Measurements from ENCODE around the gene GZMH. TPM values are rescaled to one million over a fixed set of nuclear protein-coding genes. Genes with fewer than 3 reads are reported as not detected.

GZMH gene
- total RNA-seq, 6 donors from 2014 or later, result 1.7 to 5.9 (median 4.5) TPM

DNA sequence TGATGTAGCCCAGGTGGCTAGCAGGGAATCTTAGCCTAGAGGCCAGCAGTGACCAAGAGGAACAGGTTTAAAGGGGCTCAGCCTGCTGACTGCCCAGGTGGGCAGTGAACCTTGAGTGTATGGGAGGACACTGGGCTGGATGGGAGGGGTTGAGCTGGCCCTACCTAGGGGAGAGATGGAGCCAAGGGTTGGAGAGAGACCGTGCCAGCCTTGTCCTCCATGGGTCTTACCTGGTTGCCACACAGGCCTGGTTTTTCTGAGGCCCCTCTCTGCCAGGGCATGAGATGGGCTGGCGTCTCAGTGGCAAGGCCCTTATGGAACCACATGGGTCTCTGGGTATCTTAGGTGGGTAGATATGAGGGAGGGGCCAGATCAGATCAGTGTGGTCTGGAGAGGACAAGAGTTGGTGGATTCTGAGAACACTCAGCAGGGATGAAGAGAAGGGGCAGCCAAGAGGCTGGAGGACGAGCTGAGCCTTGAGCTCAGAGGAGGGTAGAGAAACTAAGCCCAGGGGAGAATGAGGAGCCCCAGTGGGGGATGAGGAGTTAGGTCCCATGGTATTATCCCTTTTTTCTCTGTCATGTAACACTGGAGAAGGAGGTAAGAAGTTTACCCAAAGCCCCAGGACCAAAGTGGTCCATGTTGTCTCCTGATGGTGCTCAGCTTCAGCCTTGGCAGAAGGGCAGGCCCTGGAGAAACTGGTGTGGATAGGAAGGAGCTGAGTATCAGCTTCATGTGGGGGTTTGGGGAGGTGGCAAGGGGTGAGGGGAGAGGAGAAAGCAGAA, 20.8 kb upstream of the GZMH start:
- peaks cover 0 to 11% (median 2%) of the 10 kb centered on the region in 4 donors for H3K4me1 ChIP-seq
- WGBS, 2 donors, result 68 to 81% methylated on average over 3 of the region's 3 CpGs
- ATAC-seq (ENCODE audit: low FRiP score in 2 of 2) (no peak), DNase-seq (no peak)
- TF ChIP-seq POLR2AphosphoS5 (IDR thresholded peaks at IDR 0.05) (no peak), EP300 (IDR thresholded peaks at IDR 0.05) (no peak), POLR2A (IDR thresholded peaks at IDR 0.05) (no peak)
- TF ChIP-seq, protein P1, sequence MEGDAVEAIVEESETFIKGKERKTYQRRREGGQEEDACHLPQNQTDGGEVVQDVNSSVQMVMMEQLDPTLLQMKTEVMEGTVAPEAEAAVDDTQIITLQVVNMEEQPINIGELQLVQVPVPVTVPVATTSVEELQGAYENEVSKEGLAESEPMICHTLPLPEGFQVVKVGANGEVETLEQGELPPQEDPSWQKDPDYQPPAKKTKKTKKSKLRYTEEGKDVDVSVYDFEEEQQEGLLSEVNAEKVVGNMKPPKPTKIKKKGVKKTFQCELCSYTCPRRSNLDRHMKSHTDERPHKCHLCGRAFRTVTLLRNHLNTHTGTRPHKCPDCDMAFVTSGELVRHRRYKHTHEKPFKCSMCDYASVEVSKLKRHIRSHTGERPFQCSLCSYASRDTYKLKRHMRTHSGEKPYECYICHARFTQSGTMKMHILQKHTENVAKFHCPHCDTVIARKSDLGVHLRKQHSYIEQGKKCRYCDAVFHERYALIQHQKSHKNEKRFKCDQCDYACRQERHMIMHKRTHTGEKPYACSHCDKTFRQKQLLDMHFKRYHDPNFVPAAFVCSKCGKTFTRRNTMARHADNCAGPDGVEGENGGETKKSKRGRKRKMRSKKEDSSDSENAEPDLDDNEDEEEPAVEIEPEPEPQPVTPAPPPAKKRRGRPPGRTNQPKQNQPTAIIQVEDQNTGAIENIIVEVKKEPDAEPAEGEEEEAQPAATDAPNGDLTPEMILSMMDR (IDR thresholded peaks at IDR 0.05), result no peak
- H3K27ac ChIP-seq, result no peak overlapping the region
- H3K27me3 ChIP-seq, result no peaks in the 10 kb centered on the region
- H3K4me3 ChIP-seq, result no peak overlapping the region
- no peaks in the 10 kb centered on the region for H3K36me3 ChIP-seq
- H3K9me3 ChIP-seq, result no peaks in the 10 kb centered on the region

DNA sequence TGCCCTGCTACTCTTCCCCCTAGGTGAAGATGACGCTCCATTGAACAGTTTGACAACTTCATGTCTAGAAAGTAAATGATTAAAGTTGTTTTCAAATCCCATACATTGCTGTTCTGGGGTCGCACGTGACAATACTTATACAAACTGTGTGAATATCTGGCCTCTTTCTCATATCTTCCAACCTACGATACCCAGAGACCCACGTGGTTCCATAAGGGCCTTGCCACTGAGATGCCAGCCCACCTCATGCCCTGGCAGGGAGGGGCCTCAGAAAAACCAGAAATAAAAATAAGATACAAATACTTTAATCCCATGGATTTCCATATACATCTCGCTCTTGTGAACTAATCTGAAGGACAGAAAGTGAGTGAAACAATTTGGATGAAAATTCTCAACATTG, 20.0 kb upstream of the GZMH start:
- no peak overlapping the region for H3K4me3 ChIP-seq

DNA sequence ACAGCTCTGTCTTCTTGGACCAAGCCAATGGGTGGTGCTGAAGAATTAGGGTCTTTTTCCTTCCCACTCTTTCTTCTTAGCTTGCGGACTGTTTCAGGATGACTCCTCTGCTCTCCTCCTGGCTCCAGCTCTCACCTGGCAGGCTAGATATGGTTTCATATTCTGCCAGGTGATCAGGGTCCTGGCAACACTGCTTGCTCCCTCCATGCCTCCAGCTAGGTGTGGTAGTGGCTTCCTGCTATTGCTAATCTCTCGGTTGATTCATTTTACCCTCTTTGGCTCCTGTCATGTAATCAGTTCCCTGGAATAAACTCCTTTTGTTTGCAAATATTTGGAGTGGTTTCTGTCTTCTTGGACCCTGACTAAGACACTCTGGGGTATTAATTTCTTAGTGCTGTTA, 4.3 kb upstream of the GZMH start:
- H3K27me3 ChIP-seq, result no peaks in the 10 kb centered on the region
- TF ChIP-seq EP300 (IDR thresholded peaks at IDR 0.05) (no peak), POLR2A (IDR thresholded peaks at IDR 0.05) (no peak), POLR2AphosphoS5 (IDR thresholded peaks at IDR 0.05) (no peak)
- TF ChIP-seq, protein P1 (IDR thresholded peaks at IDR 0.05), result no peak
- ATAC-seq (ENCODE audit: low FRiP score in 2 of 2), result no peak
- H3K4me3 ChIP-seq, result no peak overlapping the region
- no peaks in the 10 kb centered on the region for H3K36me3 ChIP-seq
- no peak for DNase-seq
- H3K4me1 ChIP-seq, result no peaks in the 10 kb centered on the region
- WGBS, 2 donors, result 66 to 71% methylated on average over 2 of the region's 2 CpGs
- no peak overlapping the region for H3K27ac ChIP-seq
- peaks cover 0 to 4% (median 0%) of the 10 kb centered on the region in 4 donors for H3K9me3 ChIP-seq

More for the DNA sequence above, 20.0 kb upstream of the GZMH start:
- Histone ChIP-seq H3K27me3 (no peaks in the 10 kb centered on the region), H3K36me3 (no peaks in the 10 kb centered on the region), H3K9me3 (no peaks in the 10 kb centered on the region), H3K4me1 (peaks cover 0 to 11% (median 2%) of the 10 kb centered on the region in 4 donors), H3K27ac (no peak overlapping the region)
- ATAC-seq (ENCODE audit: low FRiP score in 2 of 2) (no peak), DNase-seq (no peak)
- TF ChIP-seq POLR2AphosphoS5 (IDR thresholded peaks at IDR 0.05) (no peak), POLR2A (IDR thresholded peaks at IDR 0.05) (no peak), EP300 (IDR thresholded peaks at IDR 0.05) (no peak)
- TF ChIP-seq, protein P1 (IDR thresholded peaks at IDR 0.05), result no peak
- 88 to 90% methylated on average over 6 of the region's 6 CpGs for WGBS, 2 donors

- no peak overlapping the region for H3K4me3 ChIP-seq
- DNase-seq, result no peak
- no peak overlapping the region for H3K27ac ChIP-seq
- TF ChIP-seq EP300 (IDR thresholded peaks at IDR 0.05) (no peak), POLR2AphosphoS5 (IDR thresholded peaks at IDR 0.05) (no peak)
- TF ChIP-seq, protein P1 (IDR thresholded peaks at IDR 0.05), result no peak
- WGBS, 2 donors, result 33 to 48% methylated on average over 1 of the region's 1 CpG
- H3K36me3 ChIP-seq, result no peaks in the 10 kb centered on the region
- no peaks in the 10 kb centered on the region for H3K27me3 ChIP-seq
- no peaks in the 10 kb centered on the region for H3K9me3 ChIP-seq
- no peak for ATAC-seq (ENCODE audit: low FRiP score in 2 of 2)
- H3K4me1 ChIP-seq, result no peaks in the 10 kb centered on the region
These were observed 3.8 kb upstream of the GZMH start for GRCh38 chr14:24613241-24613640.

DNA sequence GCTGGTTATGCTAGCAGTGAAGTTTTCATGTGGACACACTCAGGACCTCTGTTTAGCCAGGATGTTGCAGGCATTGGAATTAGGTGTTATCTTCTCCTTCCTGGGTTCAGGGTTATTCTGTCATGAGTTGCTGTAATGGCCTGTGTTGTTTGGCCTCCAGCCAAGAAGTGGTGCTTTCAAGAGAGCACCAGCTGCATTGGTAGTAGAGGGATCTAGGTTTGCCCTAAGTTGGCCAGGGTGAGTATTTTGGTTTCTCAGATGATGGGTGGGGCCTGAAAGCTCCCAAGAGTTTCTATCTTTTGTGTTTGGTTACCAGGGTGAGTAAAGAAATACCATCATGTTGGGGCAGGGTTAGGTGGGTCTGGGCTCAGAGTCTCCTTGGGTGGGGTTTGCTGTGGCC, 2.7 kb upstream of the GZMH start:
- Histone ChIP-seq H3K9me3 (no peaks in the 10 kb centered on the region), H3K27ac (no peak overlapping the region), H3K4me3 (no peak overlapping the region), H3K4me1 (no peaks in the 10 kb centered on the region), H3K36me3 (no peaks in the 10 kb centered on the region), H3K27me3 (no peaks in the 10 kb centered on the region)
- TF ChIP-seq EP300 (IDR thresholded peaks at IDR 0.05), result no peak
- TF ChIP-seq POLR2A (IDR thresholded peaks at IDR 0.05), result no peak
- TF ChIP-seq POLR2AphosphoS5 (IDR thresholded peaks at IDR 0.05), result no peak
- TF ChIP-seq, protein P1 (IDR thresholded peaks at IDR 0.05), result no peak
- ATAC-seq (ENCODE audit: low FRiP score in 2 of 2), result no peak
- DNase-seq, result no peak
